PFSK-1 (cell line): Measurements from ENCODE around the gene APOO.

Experiments
- FOXP2 ChIP-seq: optimal IDR thresholded peaks from 2 replicates; pipeline ENCODE3; 2011; ENCODE audit warnings: borderline replicate concordance, control low read depth, inconsistent platforms; ENCODE audit not compliant: insufficient read depth; ENCODE audit errors: extremely low read length, extremely low read depth
- POLR2AphosphoS5 ChIP-seq: IDR thresholded peaks from 2 replicates; pipeline ENCODE4 v1.6.1; 2012; ENCODE audit warnings: low read depth, mild to moderate bottlenecking, control low read depth, low read length, moderate library complexity
- SIN3A ChIP-seq: IDR thresholded peaks from 2 replicates; pipeline ENCODE4 v1.6.1; 2012; ENCODE audit warnings: mild to moderate bottlenecking, low read length, moderate library complexity, borderline replicate concordance; ENCODE audit not compliant: insufficient read depth
- TAF1 ChIP-seq: IDR thresholded peaks from 2 replicates; pipeline ENCODE4 v1.6.1; 2012; ENCODE audit warnings: low read length, control low read depth, borderline replicate concordance; ENCODE audit not compliant: insufficient read depth
- TF ChIP-seq, protein P1 (sequence below), 2 experiments: IDR thresholded peaks; 2 replicates each; pipeline versions ENCODE4 v1.6.1 to v1.8.0; 2011 to 2012; ENCODE audit warnings: low read depth in 2 of 2, low read length in 2 of 2, control low read depth in 1 of 2, inconsistent platforms in 1 of 2, mild to moderate bottlenecking in 1 of 2, moderate library complexity in 1 of 2; ENCODE audit not compliant: insufficient read depth in 1 of 2

The APOO gene

GRCh38 chrX:23904096-23904495, 3.6 kb downstream of the APOO start:
- no peak for TF ChIP-seq SIN3A
- TF ChIP-seq POLR2AphosphoS5: no peak
- TF ChIP-seq, protein P1, sequence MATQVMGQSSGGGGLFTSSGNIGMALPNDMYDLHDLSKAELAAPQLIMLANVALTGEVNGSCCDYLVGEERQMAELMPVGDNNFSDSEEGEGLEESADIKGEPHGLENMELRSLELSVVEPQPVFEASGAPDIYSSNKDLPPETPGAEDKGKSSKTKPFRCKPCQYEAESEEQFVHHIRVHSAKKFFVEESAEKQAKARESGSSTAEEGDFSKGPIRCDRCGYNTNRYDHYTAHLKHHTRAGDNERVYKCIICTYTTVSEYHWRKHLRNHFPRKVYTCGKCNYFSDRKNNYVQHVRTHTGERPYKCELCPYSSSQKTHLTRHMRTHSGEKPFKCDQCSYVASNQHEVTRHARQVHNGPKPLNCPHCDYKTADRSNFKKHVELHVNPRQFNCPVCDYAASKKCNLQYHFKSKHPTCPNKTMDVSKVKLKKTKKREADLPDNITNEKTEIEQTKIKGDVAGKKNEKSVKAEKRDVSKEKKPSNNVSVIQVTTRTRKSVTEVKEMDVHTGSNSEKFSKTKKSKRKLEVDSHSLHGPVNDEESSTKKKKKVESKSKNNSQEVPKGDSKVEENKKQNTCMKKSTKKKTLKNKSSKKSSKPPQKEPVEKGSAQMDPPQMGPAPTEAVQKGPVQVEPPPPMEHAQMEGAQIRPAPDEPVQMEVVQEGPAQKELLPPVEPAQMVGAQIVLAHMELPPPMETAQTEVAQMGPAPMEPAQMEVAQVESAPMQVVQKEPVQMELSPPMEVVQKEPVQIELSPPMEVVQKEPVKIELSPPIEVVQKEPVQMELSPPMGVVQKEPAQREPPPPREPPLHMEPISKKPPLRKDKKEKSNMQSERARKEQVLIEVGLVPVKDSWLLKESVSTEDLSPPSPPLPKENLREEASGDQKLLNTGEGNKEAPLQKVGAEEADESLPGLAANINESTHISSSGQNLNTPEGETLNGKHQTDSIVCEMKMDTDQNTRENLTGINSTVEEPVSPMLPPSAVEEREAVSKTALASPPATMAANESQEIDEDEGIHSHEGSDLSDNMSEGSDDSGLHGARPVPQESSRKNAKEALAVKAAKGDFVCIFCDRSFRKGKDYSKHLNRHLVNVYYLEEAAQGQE (IDR thresholded peaks at IDR 0.05; ENCODE audit: insufficient read depth in 1 of 2, low read depth in 2 of 2, low read length in 2 of 2): no peak
- TF ChIP-seq FOXP2: no peak
- TF ChIP-seq TAF1: no peak

DNA sequence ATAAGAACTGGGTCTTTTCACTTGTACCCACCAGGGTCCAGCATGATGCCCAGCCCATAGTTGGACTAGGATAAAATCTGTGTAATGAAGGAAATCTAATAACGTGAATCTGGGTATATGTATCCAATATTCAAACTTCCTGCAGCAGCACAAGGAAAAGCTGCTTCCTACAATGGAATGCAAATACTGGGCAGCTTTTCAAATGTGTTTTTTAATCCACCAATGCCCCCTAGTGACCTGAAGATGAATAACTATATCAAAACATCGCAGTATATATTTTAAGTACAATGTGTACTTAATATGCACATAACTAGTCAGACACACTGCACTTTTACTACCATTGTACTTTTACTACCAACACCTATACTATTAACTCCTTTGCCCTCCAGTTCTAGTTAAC, 5.3 kb downstream of the APOO start:
- no peak for TF ChIP-seq SIN3A
- TF ChIP-seq, protein P1 (IDR thresholded peaks at IDR 0.05; ENCODE audit: insufficient read depth in 1 of 2, low read depth in 2 of 2, low read length in 2 of 2): no peak
- TF ChIP-seq POLR2AphosphoS5: no peak
- no peak for TF ChIP-seq FOXP2
- no peak for TF ChIP-seq TAF1

DNA sequence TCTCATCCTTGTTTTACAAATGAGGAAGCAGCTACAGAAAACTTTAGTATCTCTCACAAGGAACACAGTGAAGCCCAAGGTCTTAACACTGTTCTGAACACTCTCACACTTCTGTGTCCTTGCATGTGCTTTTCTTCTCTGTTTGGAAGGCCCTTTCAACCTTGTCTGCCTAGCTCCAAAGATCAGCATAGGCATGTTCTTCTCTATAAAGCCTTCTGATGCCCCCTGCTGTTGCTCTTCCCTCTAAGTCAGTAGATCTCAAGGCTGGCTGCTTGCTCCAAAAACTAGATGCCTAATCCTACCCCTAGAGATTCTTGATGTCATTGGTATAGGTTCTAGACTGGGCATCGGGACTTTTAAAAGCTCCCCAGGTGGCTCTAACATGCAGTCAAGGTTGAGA, 5.9 kb downstream of the APOO start:
- TF ChIP-seq SIN3A: no peak
- no peak for TF ChIP-seq POLR2AphosphoS5
- TF ChIP-seq, protein P1 (IDR thresholded peaks at IDR 0.05; ENCODE audit: insufficient read depth in 1 of 2, low read depth in 2 of 2, low read length in 2 of 2): no peak
- no peak for TF ChIP-seq TAF1
- TF ChIP-seq FOXP2: no peak

DNA sequence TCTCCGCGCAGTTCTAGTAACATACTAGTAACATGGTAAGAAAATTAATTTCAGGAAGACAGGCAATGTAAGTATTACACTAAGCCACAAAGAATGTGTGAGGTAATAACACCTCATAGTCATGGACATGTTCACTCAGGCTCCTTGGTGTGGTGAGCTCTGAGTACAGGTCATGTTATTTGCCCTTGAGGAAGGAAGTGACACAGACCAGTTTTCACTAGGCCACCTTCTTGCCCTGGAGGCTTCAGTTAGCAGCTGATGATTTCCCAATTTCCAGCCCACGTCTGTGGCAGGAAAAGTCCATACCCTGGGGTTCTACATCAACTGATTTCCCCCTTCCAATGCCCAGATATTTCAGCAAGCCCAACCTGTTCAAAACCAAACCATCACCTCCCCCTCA, 6.7 kb downstream of the APOO start:
- TF ChIP-seq POLR2AphosphoS5 (no peak), TAF1 (no peak), SIN3A (no peak), FOXP2 (no peak)
- TF ChIP-seq, protein P1 (IDR thresholded peaks at IDR 0.05; ENCODE audit: insufficient read depth in 1 of 2, low read depth in 2 of 2, low read length in 2 of 2): no peak

DNA sequence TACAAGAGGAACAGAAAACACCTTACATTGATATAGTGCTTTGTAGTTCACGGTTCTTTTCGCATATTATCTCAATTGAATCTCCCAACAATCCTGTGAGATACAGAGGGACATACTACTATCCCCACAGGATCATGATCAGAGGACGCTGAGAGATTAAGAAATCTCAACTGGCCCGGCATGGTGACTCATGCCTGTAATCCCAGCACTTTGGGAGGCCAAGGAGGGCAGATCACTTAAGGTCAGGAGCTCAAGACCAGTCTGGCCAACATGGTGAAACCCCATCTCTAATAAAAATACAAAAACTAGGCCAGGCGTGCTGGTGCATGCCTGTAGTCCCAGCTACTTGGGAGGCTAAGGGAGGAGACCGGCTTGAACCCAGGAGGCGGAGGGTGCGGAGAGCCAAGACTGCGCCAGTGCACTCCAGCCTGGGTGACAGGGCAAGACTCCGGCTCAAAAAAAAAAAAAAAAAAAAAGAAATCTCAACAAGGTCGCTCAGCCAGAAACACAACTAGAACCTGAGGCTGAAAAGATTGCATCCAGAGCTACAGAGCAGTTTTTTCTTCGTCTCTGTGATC, 7.4 kb downstream of the APOO start:
- TF ChIP-seq SIN3A (no peak), FOXP2 (no peak), TAF1 (no peak)
- TF ChIP-seq, protein P1 (IDR thresholded peaks at IDR 0.05; ENCODE audit: insufficient read depth in 1 of 2, low read depth in 2 of 2, low read length in 2 of 2): no peak
